Keratinocyte (primary cell): ENCODE data around the gene P2RY2. TPM values are rescaled to one million over a fixed set of nuclear protein-coding genes. Genes with fewer than 3 reads are reported as not detected.

Experiments used
- DNase-seq: peaks from one replicate; pipeline ENCODE4 v3.0.0-alpha.2; 2011; ENCODE audit warnings: low read depth, missing footprints, low spot score
- FAIRE-seq: peaks from 2 replicates; lab custom pipeline; 2011; peaks lifted over from hg19 to GRCh38; lab: Jason Lieb, UNC
- H2AFZ ChIP-seq: 2 replicates; pipeline ENCODE4 v1.6.0; 2012; ENCODE audit warnings: low read length, control low read depth, inconsistent platforms; ENCODE audit not compliant: control insufficient read depth
- H3K27ac ChIP-seq: 2 replicates; pipeline ENCODE4 v1.5.1; 2011; ENCODE audit warnings: low read length; ENCODE audit not compliant: control insufficient read depth, insufficient read depth
- H3K27me3 ChIP-seq: 3 replicates; pipeline ENCODE4 v1.6.0; 2011; ENCODE audit warnings: low read length; ENCODE audit not compliant: control insufficient read depth, insufficient read depth; ENCODE audit errors: extremely low read depth
- H3K36me3 ChIP-seq, 2 experiments: 2 replicates in 1 of 2; 3 replicates in 1 of 2; pipeline ENCODE4 v1.5.1; 2011; ENCODE audit warnings: low read length in 2 of 2, mild to moderate bottlenecking in 1 of 2; ENCODE audit not compliant: control insufficient read depth in 2 of 2, insufficient read depth in 2 of 2; ENCODE audit errors: extremely low read depth in 1 of 2
- H3K4me1 ChIP-seq: 3 replicates; pipeline ENCODE4 v1.5.1; 2011; ENCODE audit warnings: low read length; ENCODE audit not compliant: control insufficient read depth, insufficient read depth; ENCODE audit errors: extremely low read depth
- H3K4me2 ChIP-seq: 3 replicates; pipeline ENCODE4 v1.6.0; 2011; ENCODE audit warnings: low read depth, low read length; ENCODE audit not compliant: control insufficient read depth, insufficient read depth; ENCODE audit errors: extremely low read depth
- H3K4me3 ChIP-seq, 3 experiments: fragments of 200-600 bp in 1 of 3; sonication (generic) in 1 of 3; 2 replicates in 2 of 3; 3 replicates in 1 of 3; pipeline ENCODE4 v1.5.1; 2011 to 2016; ENCODE audit warnings: low read length in 3 of 3, mild to moderate bottlenecking in 3 of 3, control low read depth in 2 of 3, inconsistent platforms in 1 of 3, low read depth in 1 of 3, mixed read lengths in 1 of 3, mixed run types in 1 of 3, moderate library complexity in 1 of 3; ENCODE audit not compliant: control insufficient read depth in 2 of 3, insufficient read depth in 2 of 3; ENCODE audit errors: extremely low read depth in 1 of 3
- H3K79me2 ChIP-seq: 2 replicates; pipeline ENCODE4 v1.6.0; 2012; ENCODE audit warnings: low read length; ENCODE audit not compliant: control insufficient read depth, insufficient read depth
- H3K9ac ChIP-seq: 3 replicates; pipeline ENCODE4 v1.6.0; 2011; ENCODE audit warnings: low read length; ENCODE audit not compliant: control insufficient read depth, insufficient read depth; ENCODE audit errors: extremely low read depth
- H3K9me1 ChIP-seq: 3 replicates; pipeline ENCODE4 v1.6.0; 2011; ENCODE audit warnings: low read length; ENCODE audit not compliant: control insufficient read depth, insufficient read depth; ENCODE audit errors: extremely low read depth
- H3K9me3 ChIP-seq: 2 replicates; pipeline ENCODE4 v1.5.1; 2012; ENCODE audit warnings: low read depth, low read length; ENCODE audit not compliant: control insufficient read depth
- H4K20me1 ChIP-seq: 3 replicates; pipeline ENCODE4 v1.6.0; 2011; ENCODE audit warnings: low read length; ENCODE audit not compliant: control insufficient read depth, insufficient read depth; ENCODE audit errors: extremely low read depth
- EZH2 ChIP-seq: IDR thresholded peaks from one replicate; pipeline ENCODE4 v1.6.1; 2012; ENCODE audit warnings: inconsistent platforms, mild to moderate bottlenecking, low read length, moderate library complexity
- dilution Hi-C: fragments of 300-500 bp; cut with MboI; formaldehyde crosslinking; loops from one replicate; pipeline ENCODE4 v1.7.0; 2020; ENCODE audit warnings: low sequenced_read_pairs; ENCODE audit not compliant: extremely low pct_ligation_motif_present
- polyA plus RNA-seq, 5 experiments: library from polyadenylated mRNA; depleted of rRNA in 3 of 5; stranded (reverse) in 3 of 5; stranded (forward) in 1 of 5; unstranded in 1 of 5; fragments of >200 nt; gene quantifications; 1 replicate in 1 of 5; 2 replicates in 3 of 5; 3 replicates in 1 of 5; pipeline versions ENCODE4 v1.2.1 to v1.2.3, GENCODE V29; 2011 to 2012; ENCODE audit warnings: missing spikeins in 2 of 5, low read depth in 1 of 5, low replicate concordance in 1 of 5
- TF ChIP-seq, protein P1 (sequence below), 3 experiments: IDR thresholded peaks in 1 of 3; conservative IDR thresholded peaks in 1 of 3; optimal IDR thresholded peaks in 1 of 3; 2 replicates in 2 of 3; 3 replicates in 1 of 3; pipeline versions ENCODE3 to v1.5.1; 2011; ENCODE audit warnings: low read length in 3 of 3, mild to moderate bottlenecking in 3 of 3, moderate library complexity in 2 of 3, control low read depth in 1 of 3, inconsistent platforms in 1 of 3; ENCODE audit not compliant: insufficient read depth in 2 of 3; ENCODE audit errors: extremely low read depth in 1 of 3

The P2RY2 gene
- polyA plus RNA-seq, 1 donor (not counting 4 experiments of a cell fraction or from before 2014, with no cell fraction given) = 5.1 TPM

DNA sequence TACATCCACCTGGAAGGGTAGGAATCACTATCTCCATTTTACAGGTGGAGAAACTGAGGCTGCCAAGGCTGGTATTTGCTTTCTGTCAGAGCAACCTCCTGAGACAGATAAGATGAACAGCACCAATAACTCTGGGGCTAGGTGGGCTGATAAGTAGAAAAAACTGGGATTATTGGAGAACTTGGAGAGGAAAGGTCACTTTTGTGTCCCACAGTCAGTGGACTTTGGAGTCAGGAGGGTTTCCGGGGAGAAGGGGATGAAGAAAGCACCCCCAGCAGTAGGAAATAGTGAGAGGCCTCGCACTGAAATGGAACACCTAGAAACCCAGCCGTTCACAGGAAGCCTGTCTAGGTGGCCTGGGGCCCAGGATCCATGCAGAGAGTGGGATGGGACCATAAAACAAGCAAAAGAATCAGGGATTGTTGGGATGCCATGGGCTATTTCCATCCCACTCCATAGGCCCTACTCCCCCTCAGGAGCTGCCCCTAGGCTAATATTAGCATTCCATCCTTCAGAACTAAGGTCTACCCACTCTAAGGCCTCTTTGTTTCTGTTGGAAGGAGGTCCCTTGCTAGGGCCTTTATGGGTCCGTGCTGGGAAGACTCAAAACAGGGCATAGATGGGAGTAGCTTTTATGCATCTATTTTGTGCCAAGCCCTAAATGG lies 45.0 kb upstream of the P2RY2 start:
- dilution Hi-C loops = no loop called here
- H3K4me3 ChIP-seq = no peak overlapping the region
- H4K20me1 ChIP-seq = no peaks in the 10 kb centered on the region
- FAIRE-seq (no peak), DNase-seq (no peak)
- TF ChIP-seq EZH2 = no peak
- TF ChIP-seq, protein P1, sequence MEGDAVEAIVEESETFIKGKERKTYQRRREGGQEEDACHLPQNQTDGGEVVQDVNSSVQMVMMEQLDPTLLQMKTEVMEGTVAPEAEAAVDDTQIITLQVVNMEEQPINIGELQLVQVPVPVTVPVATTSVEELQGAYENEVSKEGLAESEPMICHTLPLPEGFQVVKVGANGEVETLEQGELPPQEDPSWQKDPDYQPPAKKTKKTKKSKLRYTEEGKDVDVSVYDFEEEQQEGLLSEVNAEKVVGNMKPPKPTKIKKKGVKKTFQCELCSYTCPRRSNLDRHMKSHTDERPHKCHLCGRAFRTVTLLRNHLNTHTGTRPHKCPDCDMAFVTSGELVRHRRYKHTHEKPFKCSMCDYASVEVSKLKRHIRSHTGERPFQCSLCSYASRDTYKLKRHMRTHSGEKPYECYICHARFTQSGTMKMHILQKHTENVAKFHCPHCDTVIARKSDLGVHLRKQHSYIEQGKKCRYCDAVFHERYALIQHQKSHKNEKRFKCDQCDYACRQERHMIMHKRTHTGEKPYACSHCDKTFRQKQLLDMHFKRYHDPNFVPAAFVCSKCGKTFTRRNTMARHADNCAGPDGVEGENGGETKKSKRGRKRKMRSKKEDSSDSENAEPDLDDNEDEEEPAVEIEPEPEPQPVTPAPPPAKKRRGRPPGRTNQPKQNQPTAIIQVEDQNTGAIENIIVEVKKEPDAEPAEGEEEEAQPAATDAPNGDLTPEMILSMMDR (optimal IDR thresholded peaks at IDR 0.05 in 1 of 3, IDR thresholded peaks at IDR 0.05 in 1 of 3, conservative IDR thresholded peaks at IDR 0.05 in 1 of 3; ENCODE audit: extremely low read depth in 1 of 3, insufficient read depth in 2 of 3, low read length in 3 of 3) = no peak
- H3K79me2 ChIP-seq = no peaks in the 10 kb centered on the region
- peaks cover 20% of the 10 kb centered on the region for H3K4me1 ChIP-seq
- H3K4me2 ChIP-seq = no peak overlapping the region
- no peak overlapping the region for H2AFZ ChIP-seq
- no peaks in the 10 kb centered on the region for H3K27me3 ChIP-seq
- H3K9me1 ChIP-seq = peaks cover 4% of the 10 kb centered on the region
- no peak overlapping the region for H3K27ac ChIP-seq
- no peak overlapping the region for H3K9ac ChIP-seq
- no peaks in the 10 kb centered on the region for H3K36me3 ChIP-seq
- H3K9me3 ChIP-seq = no peaks in the 10 kb centered on the region

DNA sequence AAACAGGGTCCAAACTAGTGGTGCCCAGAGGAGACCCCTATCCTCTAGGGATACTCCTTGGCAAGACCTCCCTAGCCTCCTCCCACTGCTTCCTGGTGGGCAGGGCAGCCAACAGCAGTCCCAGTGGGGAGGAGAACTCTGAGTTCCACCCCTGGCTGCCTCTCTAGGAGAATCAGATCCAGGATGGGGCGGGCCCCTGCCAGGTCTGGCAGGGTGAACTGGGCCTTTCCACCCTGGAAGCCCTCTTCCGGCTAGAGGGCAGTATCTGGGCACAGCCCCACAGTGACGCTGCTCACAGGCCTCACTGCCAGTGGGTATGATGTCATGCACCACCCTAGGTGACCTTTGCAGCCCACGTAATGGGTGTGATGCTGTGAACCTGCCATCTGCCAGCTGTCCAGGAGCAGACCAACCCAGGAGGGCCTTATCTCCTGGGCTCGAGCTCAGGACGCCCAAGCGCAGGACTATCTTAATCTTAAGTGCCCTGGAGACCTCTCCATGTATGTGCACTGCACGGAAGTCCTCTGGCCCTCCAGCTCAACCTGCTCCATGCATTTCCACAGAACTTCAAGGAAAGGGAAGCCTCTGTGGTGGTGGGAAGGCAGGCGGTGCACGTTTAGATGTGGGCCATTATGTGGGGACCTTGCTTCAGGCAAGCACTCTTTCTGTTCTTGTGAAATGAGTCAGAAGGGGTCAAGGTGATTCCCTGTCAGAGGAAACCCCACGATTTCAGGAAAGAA lies 44.2 kb upstream of the P2RY2 start:
- H2AFZ ChIP-seq = no peak overlapping the region
- H3K36me3 ChIP-seq = no peaks in the 10 kb centered on the region
- no peaks in the 10 kb centered on the region for H3K9me3 ChIP-seq
- no peaks in the 10 kb centered on the region for H3K27me3 ChIP-seq
- no peak overlapping the region for H3K4me2 ChIP-seq
- DNase-seq (no peak), FAIRE-seq (no peak)
- H3K9me1 ChIP-seq = peaks cover 4% of the 10 kb centered on the region
- no peak overlapping the region for H3K9ac ChIP-seq
- TF ChIP-seq, protein P1 (optimal IDR thresholded peaks at IDR 0.05 in 1 of 3, IDR thresholded peaks at IDR 0.05 in 1 of 3, conservative IDR thresholded peaks at IDR 0.05 in 1 of 3; ENCODE audit: extremely low read depth in 1 of 3, insufficient read depth in 2 of 3, low read length in 3 of 3) = no peak
- no peak for TF ChIP-seq EZH2
- no peaks in the 10 kb centered on the region for H3K79me2 ChIP-seq
- H3K4me1 ChIP-seq = peaks cover 20% of the 10 kb centered on the region
- dilution Hi-C loops = no loop called here
- H4K20me1 ChIP-seq = no peaks in the 10 kb centered on the region
- H3K27ac ChIP-seq = no peak overlapping the region
- no peak overlapping the region for H3K4me3 ChIP-seq
